NCI-H2107 treated with DMSO at 0.1 percent for 48 hours (cell line): ENCODE results near the gene KRT82.

Source experiments
- DNase-seq: peaks from one replicate; lab custom pipeline; 2025; ENCODE audit not compliant: unreplicated experiment; lab: John Stamatoyannopoulos, UW

The KRT82 gene

GRCh38 chr12:52387859-52388258, 18.3 kb downstream of the KRT82 start:
- DNase-seq: no peak

GRCh38 chr12:52385226-52385702, 20.9 kb downstream of the KRT82 start, which contains the start of gene KRT84:
KRT84 (minus strand) TSS chr12:52385652; CDS start chr12:52385585, 67 bp downstream.
- DNase-seq: no peak

GRCh38 chr12:52383331-52383730, 22.8 kb downstream of the KRT82 start:
- no peak for DNase-seq

GRCh38 chr12:52382854-52383253, 23.3 kb downstream of the KRT82 start:
- no peak for DNase-seq

DNA sequence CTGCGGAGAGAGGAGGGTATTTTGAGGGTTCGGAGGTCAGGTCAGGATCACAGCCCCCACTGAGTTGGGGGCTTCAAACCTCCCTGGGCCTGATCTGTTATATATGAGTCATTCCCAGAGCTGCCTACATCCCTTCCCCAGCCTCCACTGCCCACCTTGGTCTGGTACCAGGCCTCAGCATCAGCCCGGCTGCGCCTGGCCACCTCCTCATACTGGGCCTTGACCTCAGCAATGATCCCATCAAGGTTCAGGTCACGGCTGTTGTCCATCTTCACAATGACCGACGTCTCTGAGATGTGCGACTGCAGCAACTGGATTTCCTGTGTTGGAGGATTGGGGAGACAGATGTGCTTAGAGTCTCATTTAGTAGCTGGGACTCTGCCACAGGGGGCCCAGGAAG, 24.9 kb downstream of the KRT82 start:
- no peak for DNase-seq

- no peak for DNase-seq
Observed at GRCh38 chr12:52380271-52380694, 25.9 kb downstream of the KRT82 start.

- DNase-seq: no peak
Observed at GRCh38 chr12:52379536-52379935, 26.6 kb downstream of the KRT82 start.

- DNase-seq: no peak
Observed at GRCh38 chr12:52378091-52378490, 28.0 kb downstream of the KRT82 start.

DNA sequence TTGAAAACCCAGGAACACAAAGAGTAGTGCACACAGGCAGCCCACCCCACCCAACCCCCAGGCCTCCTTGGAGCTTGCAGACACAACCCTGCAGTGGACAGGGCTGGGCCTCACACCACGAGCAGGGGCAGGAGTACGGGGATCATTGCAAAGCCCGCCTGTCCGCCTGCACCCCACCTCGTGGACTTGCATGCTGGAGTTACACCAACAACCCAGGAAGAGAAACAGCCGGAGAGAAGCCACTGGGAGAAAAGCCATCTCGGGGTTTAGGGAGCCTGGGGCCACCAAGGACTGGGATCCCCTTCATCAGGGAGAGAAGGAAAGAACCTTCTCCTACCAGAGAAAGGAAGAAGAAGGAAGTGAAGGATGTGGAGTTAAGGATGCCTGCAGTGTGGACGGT, 28.9 kb downstream of the KRT82 start:
- no peak for DNase-seq

- DNase-seq: peak; percentile 89
Observed at GRCh38 chr12:52372216-52373154, 33.6 kb downstream of the KRT82 start.

DNA sequence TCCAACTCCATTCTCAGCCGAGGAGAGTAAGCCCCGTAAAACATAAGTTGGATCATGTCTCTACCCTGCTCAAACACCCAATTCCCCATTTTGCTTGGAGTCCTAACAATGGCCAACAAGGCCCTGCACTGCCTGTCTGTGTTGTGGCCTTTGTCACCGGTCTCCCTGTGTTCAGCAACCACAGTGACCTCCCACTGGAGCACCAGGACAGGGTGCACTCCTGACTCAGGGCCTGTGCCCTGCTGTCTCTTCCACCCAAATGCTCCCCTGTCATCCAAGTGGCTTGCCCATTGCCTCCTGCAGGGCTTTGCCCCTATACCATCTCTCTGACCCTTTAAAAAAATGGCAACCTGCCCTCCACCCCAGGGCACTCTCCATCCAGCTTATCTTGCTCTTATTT, 34.4 kb downstream of the KRT82 start:
- no peak for DNase-seq

DNA sequence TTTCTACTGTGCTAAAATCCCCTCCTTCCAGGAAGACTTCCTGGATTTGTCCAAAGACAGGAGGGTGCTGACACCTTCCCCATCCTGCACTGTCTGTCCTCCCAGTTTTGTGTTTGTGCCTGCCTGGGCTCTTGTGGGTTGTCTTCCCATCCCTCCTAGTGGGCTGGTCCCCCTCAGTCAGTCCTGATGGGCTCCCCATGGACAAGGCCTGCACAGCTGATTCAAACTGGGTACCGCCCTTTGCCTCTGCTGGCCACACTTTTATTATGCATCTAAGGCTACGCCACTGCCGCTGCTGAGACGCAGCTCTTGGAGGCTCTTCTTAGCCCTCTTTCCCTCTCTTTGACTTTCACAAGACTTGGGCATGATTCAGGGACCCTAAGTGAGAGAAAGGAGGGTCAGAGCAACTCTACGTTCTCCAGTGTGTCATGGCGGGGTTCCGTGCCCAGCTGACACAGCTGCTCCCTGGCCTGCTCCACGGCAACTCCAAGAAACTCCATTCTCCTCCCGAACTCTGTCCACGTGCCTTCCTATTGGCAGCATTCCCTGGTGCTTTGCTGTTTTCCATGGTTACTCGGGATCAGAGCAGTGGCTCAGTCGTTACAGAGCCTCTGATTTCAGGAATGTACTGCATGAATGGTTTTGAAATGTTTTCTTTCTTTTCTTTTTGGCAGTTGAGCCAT, 35.1 kb downstream of the KRT82 start:
- no peak for DNase-seq

- DNase-seq: no peak
Observed at GRCh38 chr12:52369809-52370208, 36.3 kb downstream of the KRT82 start.

DNA sequence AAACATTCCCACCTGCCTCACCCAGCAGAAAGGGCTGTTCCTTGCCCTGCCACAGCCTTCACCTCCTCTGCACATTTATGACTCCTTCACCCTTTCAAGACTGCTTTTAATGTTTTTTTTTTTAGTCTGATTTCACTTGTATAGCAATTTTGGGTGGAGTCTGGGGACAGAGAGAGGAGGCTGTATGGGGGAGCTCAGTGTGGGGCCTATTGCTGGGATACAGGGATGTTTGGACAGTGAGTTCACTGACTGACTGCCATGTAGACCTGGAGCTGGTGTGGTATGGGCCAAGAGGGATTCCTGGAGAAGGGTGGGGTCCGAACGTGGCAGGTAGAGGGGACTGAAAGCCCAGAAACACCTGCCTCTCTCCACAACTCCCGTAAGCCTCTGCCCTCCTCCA, 36.9 kb downstream of the KRT82 start:
- no peak for DNase-seq

- no peak for DNase-seq
Observed at GRCh38 chr12:52368508-52368907, 37.6 kb downstream of the KRT82 start.

GRCh38 chr12:52367876-52368275, 38.3 kb downstream of the KRT82 start:
- DNase-seq: no peak

DNA sequence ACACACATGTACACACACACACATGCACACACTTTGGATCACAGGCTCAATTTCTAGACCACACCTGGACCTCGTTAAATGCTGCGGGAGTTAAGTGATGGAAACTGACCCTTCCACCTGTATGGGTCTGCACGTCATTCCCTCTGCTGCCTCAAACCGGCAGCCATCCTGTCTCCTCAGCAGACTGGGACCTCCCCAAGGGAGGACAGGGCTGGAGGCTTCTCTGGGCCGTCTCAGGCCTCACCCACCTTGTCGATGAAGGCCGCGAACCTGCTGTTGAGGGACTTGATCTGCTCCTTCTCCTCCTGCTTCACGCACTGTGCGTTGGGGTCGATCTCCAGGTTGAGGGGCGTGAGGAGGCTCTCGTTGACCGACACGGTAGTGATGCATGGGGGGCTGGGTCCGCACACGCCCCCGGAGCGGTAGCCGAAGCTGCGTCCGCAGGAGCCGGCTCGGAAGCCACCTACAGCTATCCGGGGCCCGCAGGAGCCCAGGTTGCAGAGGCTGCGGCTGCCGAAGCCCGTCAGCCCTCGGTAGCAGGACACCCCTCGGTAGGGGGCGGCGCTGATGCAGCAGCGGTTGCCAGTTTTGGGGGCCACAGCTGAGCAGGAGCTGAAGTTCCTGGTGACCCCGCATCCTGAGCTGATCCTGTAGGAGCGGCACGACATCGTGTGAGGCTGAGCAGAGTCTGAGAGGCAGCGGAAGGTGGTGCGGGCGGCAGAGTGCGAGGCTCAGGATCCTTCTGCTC, 39.2 kb downstream of the KRT82 start, which contains the start of gene KRT85:
KRT85 (minus strand) TSS at position 744 of the 748 bp plus-strand sequence; CDS start at position 668, 76 bp downstream.
- no peak for DNase-seq

- DNase-seq: peak; percentile 79
Observed at GRCh38 chr12:52364901-52365489, 41.1 kb downstream of the KRT82 start.

GRCh38 chr12:52364061-52364460, 42.1 kb downstream of the KRT82 start:
- no peak for DNase-seq

GRCh38 chr12:52363111-52363679, 42.9 kb downstream of the KRT82 start:
- DNase-seq: no peak
